BLaER1 treated with 17β-estradiol and CSF1 and Interleukin-3, amounts not matched to agents 10 nM and 100 nM (cell line): ENCODE measurements around the gene ANKRD55.
"Not testable (repeated sequence)": the region's sequence is repeated elsewhere in the genome, so short reads cannot be mapped to it uniquely, and the experiment has no call there.

Source experiments
- H3K27ac ChIP-seq, 11 experiments: shearing (Covaris generic); formaldehyde crosslinking; 2 replicates each; pipeline ENCODE4 v1.8.1; 2022
- H3K27me3 ChIP-seq, 11 experiments: shearing (Covaris generic); formaldehyde crosslinking; 2 replicates each; pipeline ENCODE4 v1.8.1; 2022
- H3K36me3 ChIP-seq, 11 experiments: shearing (Covaris generic); formaldehyde crosslinking; 2 replicates each; pipeline ENCODE4 v1.8.1; 2022
- H3K4me1 ChIP-seq, 10 experiments: shearing (Covaris generic); formaldehyde crosslinking; 2 replicates each; pipeline ENCODE4 v1.8.1; 2022
- H3K4me2 ChIP-seq, 11 experiments: shearing (Covaris generic); formaldehyde crosslinking; 2 replicates each; pipeline ENCODE4 v1.8.1; 2022
- H3K4me3 ChIP-seq, 10 experiments: shearing (Covaris generic); formaldehyde crosslinking; 2 replicates each; pipeline ENCODE4 v1.8.1; 2022
- H3K9ac ChIP-seq, 11 experiments: shearing (Covaris generic); formaldehyde crosslinking; 2 replicates each; pipeline ENCODE4 v1.8.1; 2022
- H3K9me3 ChIP-seq, 11 experiments: shearing (Covaris generic); formaldehyde crosslinking; replicated peaks in 1 of 11; 2 replicates each; pipeline ENCODE4 v1.8.1; 2022
- H4K20me1 ChIP-seq, 11 experiments: shearing (Covaris generic); formaldehyde crosslinking; 2 replicates each; pipeline ENCODE4 v1.8.1; 2022
- Cebpa-rat ChIP-seq, 11 experiments: shearing (Covaris generic); IDR thresholded peaks; 2 replicates each; pipeline ENCODE4 v1.8.1; 2022

Gene ANKRD55

GRCh38 chr5:56111404-56111781 lies 121.7 kb downstream of the ANKRD55 start:
- H3K4me3 ChIP-seq: no peak overlapping the region
- no peak for TF ChIP-seq Cebpa-rat (IDR thresholded peaks at IDR 0.05)

GRCh38 chr5:56110646-56111403 lies 122.3 kb downstream of the ANKRD55 start:
- no peak overlapping the region for H3K4me3 ChIP-seq
- H3K4me2 ChIP-seq: 0 out of 22 replicates have a peak overlapping the region, but pooled peaks of 1 of the 11 experiments have one; percentile 10
- no peaks in the 10 kb centered on the region; a peak in 2 of 22 replicates for H3K9me3 ChIP-seq
- no peaks in the 10 kb centered on the region for H3K36me3 ChIP-seq
- H4K20me1 ChIP-seq: no peaks in the 10 kb centered on the region
- H3K27me3 ChIP-seq: no peaks in the 10 kb centered on the region
- no peak overlapping the region for H3K27ac ChIP-seq
- H3K4me1 ChIP-seq: peaks cover 3 to 19% (median 7%) of the 10 kb centered on the region in 10 experiments; a peak in 16 of 20 replicates
- no peak overlapping the region for H3K9ac ChIP-seq
- no peak for TF ChIP-seq Cebpa-rat (IDR thresholded peaks at IDR 0.05)

More at GRCh38 chr5:56111404-56111781, 121.7 kb downstream of the ANKRD55 start:
- Histone ChIP-seq H3K9ac (no peak overlapping the region), H3K27me3 (no peaks in the 10 kb centered on the region), H3K4me1 (peaks cover 0 to 13% (median under 1%) of the 10 kb centered on the region in 10 experiments; a peak in 7 of 20 replicates), H3K4me2 (0 out of 22 replicates have a peak overlapping the region, but pooled peaks of 1 of the 11 experiments have one; percentile 10), H3K27ac (no peak overlapping the region), H4K20me1 (no peaks in the 10 kb centered on the region), H3K9me3 (no peaks in the 10 kb centered on the region; a peak in 2 of 22 replicates), H3K36me3 (no peaks in the 10 kb centered on the region)

GRCh38 chr5:56108246-56108645 lies 124.9 kb downstream of the ANKRD55 start:
- TF ChIP-seq Cebpa-rat (IDR thresholded peaks at IDR 0.05): no peak
- H3K4me3 ChIP-seq: no peak overlapping the region
- H3K27ac ChIP-seq: no peak overlapping the region
- H4K20me1 ChIP-seq: no peaks in the 10 kb centered on the region
- peaks cover 7 to 26% (median 10%) of the 10 kb centered on the region in 10 experiments; a peak in 16 of 20 replicates for H3K4me1 ChIP-seq
- H3K4me2 ChIP-seq: 0 out of 22 replicates have a peak overlapping the region, but pooled peaks of 1 of the 11 experiments have one; percentile 10
- no peaks in the 10 kb centered on the region for H3K27me3 ChIP-seq
- no peaks in the 10 kb centered on the region for H3K36me3 ChIP-seq
- H3K9me3 ChIP-seq: no peaks in the 10 kb centered on the region; a peak in 2 of 22 replicates
- H3K9ac ChIP-seq: no peak overlapping the region

GRCh38 chr5:56106837-56107236 lies 126.3 kb downstream of the ANKRD55 start:
- H3K4me1 ChIP-seq: peaks cover 7 to 26% (median 10%) of the 10 kb centered on the region in 10 experiments; a peak in 16 of 20 replicates
- H3K27ac ChIP-seq: no peak overlapping the region
- no peak overlapping the region for H3K4me3 ChIP-seq
- no peaks in the 10 kb centered on the region for H3K36me3 ChIP-seq
- TF ChIP-seq Cebpa-rat (IDR thresholded peaks at IDR 0.05): no peak
- no peaks in the 10 kb centered on the region for H4K20me1 ChIP-seq
- no peak overlapping the region for H3K9ac ChIP-seq
- H3K9me3 ChIP-seq: no peaks in the 10 kb centered on the region; a peak in 2 of 22 replicates
- H3K27me3 ChIP-seq: no peaks in the 10 kb centered on the region
- H3K4me2 ChIP-seq: no peak overlapping the region

GRCh38 chr5:56105511-56106291 lies 127.4 kb downstream of the ANKRD55 start:
- H4K20me1 ChIP-seq: no peaks in the 10 kb centered on the region
- H3K36me3 ChIP-seq: no peaks in the 10 kb centered on the region
- H3K27me3 ChIP-seq: no peaks in the 10 kb centered on the region
- H3K27ac ChIP-seq: no peak overlapping the region
- peaks cover 7 to 26% (median 10%) of the 10 kb centered on the region in 10 experiments; a peak in 16 of 20 replicates for H3K4me1 ChIP-seq
- no peaks in the 10 kb centered on the region for H3K9me3 ChIP-seq
- no peak overlapping the region for H3K9ac ChIP-seq
- peak overlapping the region; percentile 4 to 67 (median 29); a peak in 16 of 22 replicates for H3K4me2 ChIP-seq
- no peak overlapping the region for H3K4me3 ChIP-seq
- TF ChIP-seq Cebpa-rat (IDR thresholded peaks at IDR 0.05): no peak

- no peaks in the 10 kb centered on the region for H3K36me3 ChIP-seq
- no peak overlapping the region for H3K27ac ChIP-seq
- TF ChIP-seq Cebpa-rat (IDR thresholded peaks at IDR 0.05): no peak
- no peak overlapping the region for H3K4me2 ChIP-seq
- no peak overlapping the region for H3K4me3 ChIP-seq
- H3K27me3 ChIP-seq: no peaks in the 10 kb centered on the region
- no peak overlapping the region for H3K9ac ChIP-seq
- H3K4me1 ChIP-seq: peaks cover 10 to 40% (median 12%) of the 10 kb centered on the region in 10 experiments; a peak in 17 of 20 replicates
- no peaks in the 10 kb centered on the region for H4K20me1 ChIP-seq
- H3K9me3 ChIP-seq: 0 out of 22 replicates have a peak, but pooled peaks cover 0 to under 1% (median 0%) of the 10 kb centered on the region in 11 experiments
Observed at GRCh38 chr5:56102889-56103288, 130.2 kb downstream of the ANKRD55 start.

- not testable (repeated sequence) for H4K20me1 ChIP-seq
- H3K4me1 ChIP-seq: peaks cover 10 to 33% (median 12%) of the 10 kb centered on the region in 10 experiments; a peak in 17 of 20 replicates
Observed at GRCh38 chr5:56102207-56102606, 130.9 kb downstream of the ANKRD55 start.

GRCh38 chr5:56101180-56101579 lies 131.9 kb downstream of the ANKRD55 start:
- H3K9ac ChIP-seq: no peak overlapping the region
- H3K36me3 ChIP-seq: no peaks in the 10 kb centered on the region
- H4K20me1 ChIP-seq: no peaks in the 10 kb centered on the region
- no peak overlapping the region for H3K4me2 ChIP-seq
- no peaks in the 10 kb centered on the region for H3K27me3 ChIP-seq
- peaks cover 7 to 24% (median 11%) of the 10 kb centered on the region in 10 experiments; a peak in 17 of 20 replicates for H3K4me1 ChIP-seq
- H3K27ac ChIP-seq: no peak overlapping the region
- no peak for TF ChIP-seq Cebpa-rat (IDR thresholded peaks at IDR 0.05)
- peaks cover 0 to 6% (median 0%) of the 10 kb centered on the region in 11 experiments; a peak in 1 of 22 replicates for H3K9me3 ChIP-seq
- no peak overlapping the region for H3K4me3 ChIP-seq

More at GRCh38 chr5:56102207-56102606, 130.9 kb downstream of the ANKRD55 start:
- H3K9ac ChIP-seq, H3K36me3 ChIP-seq, H3K4me2 ChIP-seq, H3K27ac ChIP-seq, H3K9me3 ChIP-seq, H3K4me3 ChIP-seq, H3K27me3 ChIP-seq: not testable (repeated sequence)
